ENCODE results near the gene KDM4F.
A peak's percentile ranks its signal among the peaks of the same experiment; 100 is the strongest.

KDM4F gene

GRCh38 chr11:95066716-95067038 lies 17.5 kb downstream of the KDM4F start, which contains the start of gene SRSF8:
SRSF8 (plus strand) TSS chr11:95066919; CDS start chr11:95067227, 308 bp downstream.
- no peak for DNase-seq

DNA sequence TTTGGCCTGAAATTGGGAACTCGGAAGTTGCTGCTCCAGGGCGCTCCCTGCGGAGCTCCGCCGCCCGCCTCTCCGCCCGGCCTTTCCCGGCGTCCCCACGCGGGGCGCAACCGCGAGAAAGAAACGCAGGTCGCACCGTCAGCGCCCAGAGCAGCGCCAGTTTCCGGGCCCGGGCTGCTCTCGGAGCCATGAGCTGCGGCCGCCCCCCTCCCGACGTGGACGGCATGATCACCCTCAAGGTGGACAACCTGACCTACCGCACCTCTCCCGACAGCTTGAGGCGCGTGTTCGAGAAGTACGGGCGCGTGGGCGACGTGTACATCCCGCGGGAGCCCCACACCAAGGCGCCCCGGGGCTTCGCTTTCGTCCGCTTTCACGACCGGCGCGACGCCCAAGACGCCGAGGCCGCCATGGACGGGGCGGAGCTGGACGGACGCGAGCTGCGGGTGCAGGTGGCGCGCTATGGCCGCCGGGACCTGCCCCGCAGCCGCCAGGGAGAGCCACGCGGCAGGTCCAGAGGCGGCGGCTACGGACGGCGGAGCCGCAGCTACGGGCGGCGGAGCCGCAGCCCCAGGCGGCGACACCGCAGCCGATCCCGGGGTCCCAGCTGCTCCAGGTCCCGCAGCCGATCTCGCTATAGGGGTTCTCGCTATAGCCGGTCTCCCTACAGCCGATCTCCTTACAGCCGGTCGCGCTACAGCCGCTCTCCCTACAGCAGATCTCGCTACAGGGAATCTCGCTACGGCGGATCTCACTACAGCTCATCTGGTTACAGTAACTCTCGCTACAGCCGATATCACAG lies 18.0 kb downstream of the KDM4F start:
- DNase-seq = peak; percentile 73

- peak; percentile 49 for DNase-seq
These were observed 18.6 kb downstream of the KDM4F start for GRCh38 chr11:95067841-95068219.

GRCh38 chr11:95068549-95068948 lies 19.3 kb downstream of the KDM4F start:
- DNase-seq = peak; percentile 84

GRCh38 chr11:95070471-95070870 lies 21.2 kb downstream of the KDM4F start:
- no peak for DNase-seq

DNA sequence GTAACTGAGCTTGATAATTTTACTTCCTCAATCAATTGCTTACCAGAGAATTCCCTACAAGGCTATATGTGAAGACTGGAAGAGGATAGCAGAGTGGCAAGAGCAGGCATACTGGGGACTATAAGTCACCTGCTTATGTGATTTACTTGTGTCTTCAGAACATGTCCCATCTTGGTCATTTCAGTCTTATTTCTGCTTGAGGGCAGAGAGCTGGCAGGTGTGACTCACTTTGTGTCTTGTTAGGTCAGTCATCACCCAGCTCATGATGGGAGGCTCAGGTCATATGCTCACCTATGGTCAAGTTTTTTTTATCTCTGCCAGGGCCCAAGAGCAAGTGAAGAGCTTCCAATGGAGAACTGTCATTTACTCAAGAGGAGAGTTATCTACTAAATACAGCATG lies 23.7 kb downstream of the KDM4F start:
- DNase-seq = no peak

DNA sequence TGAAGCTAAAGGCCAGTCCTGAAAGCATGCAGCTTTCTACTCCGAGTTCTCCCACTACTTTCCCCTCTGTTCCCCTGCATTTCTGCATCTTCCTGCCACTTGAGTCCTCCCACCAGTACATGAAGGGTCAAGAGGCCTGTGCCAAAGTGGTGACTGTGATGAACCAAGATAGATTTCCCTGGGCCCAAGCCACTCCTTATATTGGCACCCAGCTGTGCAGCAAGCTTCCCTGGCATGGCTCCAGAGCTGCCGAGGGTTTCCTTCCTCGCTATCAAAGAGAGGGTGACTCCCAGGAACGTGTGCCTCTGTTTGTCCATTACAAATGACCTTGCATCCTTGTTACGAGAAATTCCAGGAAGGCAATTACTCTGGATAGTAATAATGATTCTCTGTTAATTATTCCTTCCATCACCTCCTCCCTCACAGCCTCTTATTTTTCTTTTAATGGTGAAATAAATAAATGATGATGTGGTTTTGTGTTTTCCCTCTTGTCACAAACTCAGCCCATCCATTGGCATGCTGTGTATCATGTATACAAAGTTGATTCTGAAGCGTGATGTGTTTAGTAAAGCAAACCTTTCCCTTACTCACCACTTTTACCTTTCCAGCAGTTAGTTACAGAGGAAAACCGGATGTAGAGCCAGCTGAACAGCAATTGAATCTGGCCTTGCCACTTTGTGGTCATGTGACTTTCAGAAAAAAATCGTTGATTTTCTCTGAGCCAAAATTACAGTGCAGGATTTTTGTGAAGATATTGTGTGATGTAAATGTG lies 25.8 kb downstream of the KDM4F start:
- DNase-seq = no peak

DNA sequence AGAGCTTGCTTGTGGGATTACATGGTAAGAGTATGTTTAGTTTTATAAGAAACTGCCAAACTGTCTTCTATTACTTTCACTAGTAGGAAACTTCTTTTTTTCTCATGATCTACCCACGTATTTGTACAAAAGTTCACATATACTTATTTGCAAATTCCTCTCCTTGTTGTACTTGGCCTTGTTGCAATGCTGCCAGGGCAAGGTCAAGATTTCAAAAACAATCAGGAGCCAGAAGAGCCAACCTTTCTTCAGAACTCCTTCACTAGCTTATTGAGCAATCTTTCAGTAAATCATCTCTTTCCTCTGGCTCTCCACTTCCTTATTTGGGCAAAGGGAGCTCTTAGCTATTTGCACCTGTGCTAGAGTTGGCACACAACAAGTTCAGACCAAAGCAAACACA lies 27.2 kb downstream of the KDM4F start:
- no peak for DNase-seq

GRCh38 chr11:95076981-95077380 lies 27.8 kb downstream of the KDM4F start:
- no peak for DNase-seq

- DNase-seq = no peak
These were observed 29.3 kb downstream of the KDM4F start for GRCh38 chr11:95078526-95078925.

- no peak for DNase-seq
These were observed 31.8 kb downstream of the KDM4F start for GRCh38 chr11:95081010-95081409.

DNA sequence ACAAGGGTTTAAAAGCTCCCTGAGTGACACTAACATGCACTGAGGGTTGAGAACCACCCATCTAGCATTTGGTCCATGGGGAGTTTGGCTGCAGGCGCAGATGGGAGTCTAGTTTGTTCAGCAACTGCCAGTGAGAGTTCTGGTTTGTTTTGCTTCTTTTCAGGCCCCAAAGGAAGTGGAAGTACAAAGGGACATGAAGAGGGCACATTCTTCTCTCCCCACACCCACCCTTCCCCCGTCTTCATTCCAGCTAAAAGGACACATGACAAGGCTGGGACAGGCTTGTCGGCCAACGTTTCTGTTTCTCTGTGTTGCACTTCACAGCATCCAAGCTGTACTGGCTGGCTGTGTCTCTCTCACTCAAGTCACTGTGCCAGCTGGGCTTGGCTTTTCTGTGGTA lies 32.2 kb downstream of the KDM4F start:
- DNase-seq = no peak

DNA sequence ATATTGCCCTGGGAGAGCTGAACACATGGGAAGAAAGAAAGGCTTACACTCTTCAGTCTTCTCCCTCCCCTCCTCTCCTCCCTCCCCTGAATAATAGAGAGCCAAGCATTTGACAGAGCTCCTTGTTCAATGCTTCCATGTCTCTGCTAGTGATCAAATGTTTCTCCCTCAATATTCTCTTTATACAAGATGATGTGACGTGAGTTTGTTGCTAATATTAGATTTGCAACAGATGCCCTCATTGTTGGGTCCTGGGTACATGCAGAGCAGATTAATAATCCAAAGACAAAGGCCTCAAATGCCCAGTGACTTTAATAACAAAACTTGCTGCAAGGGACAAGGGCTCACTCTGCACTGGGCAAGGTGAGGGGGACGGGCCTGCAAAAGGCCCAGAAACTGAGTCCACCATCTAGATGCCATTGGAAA lies 33.4 kb downstream of the KDM4F start:
- no peak for DNase-seq

GRCh38 chr11:95084509-95084908 lies 35.3 kb downstream of the KDM4F start:
- DNase-seq = no peak

DNA sequence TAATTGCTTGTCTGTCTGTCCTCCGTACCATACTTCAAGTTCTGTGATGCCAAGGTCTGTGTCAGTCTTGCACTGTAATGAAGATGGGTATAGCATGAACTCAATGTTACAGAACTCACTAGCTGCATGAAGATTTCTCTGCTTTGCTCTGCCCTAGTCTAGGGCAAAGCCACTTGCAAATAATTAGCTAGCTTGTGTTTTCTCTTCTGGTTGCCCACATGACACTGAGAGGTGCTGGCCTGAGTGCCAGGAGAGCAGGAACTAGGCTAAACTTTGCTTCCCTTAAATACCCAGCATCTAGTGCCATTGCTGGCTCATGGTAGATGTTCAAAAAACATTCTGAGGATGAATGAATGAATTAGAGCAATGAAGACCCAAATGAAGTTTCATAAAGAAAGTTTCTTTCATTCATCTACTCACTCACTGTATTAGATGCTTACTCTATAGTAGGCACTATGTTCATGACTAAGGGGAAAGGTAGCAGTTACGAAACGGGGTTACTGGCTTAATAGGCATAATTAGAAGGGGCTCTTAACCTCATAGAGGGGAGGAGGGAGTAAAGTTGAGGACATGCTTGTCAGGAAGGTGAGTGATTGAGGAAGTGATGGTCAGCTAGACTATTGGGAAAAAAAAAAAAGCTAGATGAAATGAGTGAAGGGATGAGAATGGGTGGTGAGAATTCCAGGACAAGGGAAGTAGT lies 36.0 kb downstream of the KDM4F start:
- DNase-seq = no peak

DNA sequence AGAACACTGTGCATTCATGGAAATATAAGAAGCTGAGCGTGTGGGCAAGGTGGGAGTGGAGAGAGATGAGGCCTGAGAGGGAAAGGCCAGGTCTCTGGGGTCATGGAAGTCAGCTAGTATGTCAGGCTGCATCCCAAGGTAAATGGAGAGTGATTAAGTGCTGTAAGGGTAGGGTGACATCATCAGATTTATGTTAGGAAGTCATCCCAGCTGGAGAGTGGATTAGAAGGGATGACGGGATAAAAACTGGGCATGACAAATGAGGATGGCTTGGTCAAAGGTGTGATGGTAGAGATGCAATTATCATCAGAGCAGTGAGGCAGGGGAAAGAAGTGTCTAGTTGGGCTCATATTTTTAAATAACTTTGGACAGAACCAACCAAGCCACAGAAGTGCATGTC lies 36.9 kb downstream of the KDM4F start:
- no peak for DNase-seq

DNA sequence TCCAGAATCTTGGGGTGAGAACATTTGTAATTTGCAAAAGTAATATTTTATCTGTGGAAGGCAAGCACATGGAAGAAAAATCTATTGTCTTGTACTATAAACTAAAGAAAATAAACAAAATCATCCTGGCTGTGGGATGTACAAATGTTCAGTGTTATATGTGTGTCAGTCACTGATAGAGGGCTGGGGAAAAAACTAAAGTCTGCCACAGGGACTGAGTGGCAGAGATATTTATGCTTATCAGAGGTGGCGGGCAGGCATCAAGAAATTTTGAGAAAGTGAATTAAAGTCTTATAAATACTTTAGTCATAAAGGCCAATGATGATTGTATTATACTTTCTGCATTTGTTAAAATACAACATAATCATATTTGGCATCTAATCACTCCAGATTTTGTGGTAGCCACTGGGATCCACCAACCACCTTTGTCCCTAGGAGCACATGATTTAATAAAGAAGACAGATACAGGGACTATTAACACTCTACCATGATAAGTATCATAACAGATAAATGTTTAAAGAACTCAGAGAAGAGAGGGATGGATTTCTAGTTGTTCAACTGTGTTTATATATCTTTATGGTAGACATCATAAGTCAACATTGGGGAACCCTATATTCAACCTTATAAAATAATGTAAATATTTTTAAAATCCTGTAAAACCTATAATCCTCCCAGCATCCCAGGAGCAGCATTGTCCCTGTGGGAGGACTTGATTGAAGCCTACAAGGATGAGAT lies 37.8 kb downstream of the KDM4F start:
- no peak for DNase-seq

- DNase-seq = peak; percentile 34
These were observed 39.9 kb downstream of the KDM4F start for GRCh38 chr11:95088946-95089619.

DNA sequence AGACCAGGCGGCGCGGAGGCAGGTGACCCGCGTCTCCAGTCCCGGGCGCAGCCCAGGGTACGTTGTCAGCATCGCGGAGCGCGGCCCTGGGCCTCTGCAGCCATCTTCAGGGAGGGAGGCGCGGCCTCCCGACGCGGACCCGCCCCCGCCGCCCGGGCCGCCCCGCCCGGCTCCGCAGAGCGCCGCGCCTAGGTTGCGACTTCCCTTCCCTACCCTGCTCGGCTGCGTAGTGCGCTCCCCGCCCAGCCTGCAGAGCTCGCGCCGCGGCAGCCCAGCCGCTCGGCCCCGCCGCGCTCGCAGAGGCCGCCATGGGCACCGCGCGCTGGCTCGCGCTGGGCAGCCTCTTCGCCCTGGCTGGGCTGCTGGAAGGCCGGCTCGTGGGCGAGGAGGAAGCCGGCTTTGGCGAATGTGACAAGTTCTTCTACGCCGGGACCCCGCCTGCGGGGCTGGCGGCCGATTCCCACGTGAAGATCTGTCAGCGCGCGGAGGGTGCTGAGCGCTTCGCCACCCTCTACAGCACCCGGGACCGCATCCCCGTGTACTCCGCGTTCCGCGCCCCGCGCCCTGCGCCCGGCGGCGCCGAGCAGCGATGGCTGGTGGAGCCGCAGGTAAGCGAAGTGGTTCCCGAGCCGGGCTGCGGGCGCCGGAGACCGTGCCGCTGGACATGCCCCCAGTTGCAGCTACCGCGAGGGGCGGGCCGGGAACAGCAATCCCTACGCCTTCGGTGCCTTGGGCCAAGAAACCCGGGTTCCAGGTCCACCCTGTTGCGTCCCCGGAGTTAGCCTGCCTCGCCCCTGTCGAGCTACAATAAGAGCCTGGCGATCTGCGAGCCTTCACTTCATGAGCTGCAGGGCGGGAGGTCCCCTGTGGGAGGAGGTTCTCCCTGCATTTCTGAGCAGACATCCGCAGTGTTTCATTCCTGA lies 40.7 kb downstream of the KDM4F start, which contains the start of gene ENDOD1:
TSS of gene ENDOD1 (plus strand) at position 227 of the 923 bp plus-strand sequence. CDS start at position 309, 82 bp downstream.
- DNase-seq = peak; percentile 85

DNA sequence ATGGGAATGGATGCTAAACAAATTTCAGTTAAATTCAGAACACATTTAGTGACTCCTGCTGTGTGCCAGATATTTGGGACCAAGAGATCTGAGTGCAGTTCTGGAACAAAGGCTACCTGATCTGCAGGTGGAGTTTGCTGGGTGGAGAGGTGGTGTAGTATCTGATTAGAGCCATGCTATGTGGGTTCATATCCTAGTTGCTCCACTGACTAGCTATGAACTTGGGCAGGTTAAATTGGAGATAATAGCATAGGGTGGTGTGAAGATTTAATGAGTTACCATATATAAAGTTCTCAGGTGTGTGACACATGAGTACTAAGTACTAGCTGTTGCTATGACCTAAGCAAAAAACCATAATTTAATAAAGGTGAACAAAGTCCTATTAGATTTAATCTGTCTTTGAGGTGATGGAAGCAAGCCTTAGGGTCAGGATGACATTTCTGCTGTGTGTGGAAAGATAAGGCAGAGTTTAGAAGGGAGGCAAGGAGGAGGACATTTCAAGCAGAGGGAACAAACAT lies 42.5 kb downstream of the KDM4F start:
- DNase-seq = no peak
